ENCODE results near the gene TFCP2.

TFCP2 gene

DNA sequence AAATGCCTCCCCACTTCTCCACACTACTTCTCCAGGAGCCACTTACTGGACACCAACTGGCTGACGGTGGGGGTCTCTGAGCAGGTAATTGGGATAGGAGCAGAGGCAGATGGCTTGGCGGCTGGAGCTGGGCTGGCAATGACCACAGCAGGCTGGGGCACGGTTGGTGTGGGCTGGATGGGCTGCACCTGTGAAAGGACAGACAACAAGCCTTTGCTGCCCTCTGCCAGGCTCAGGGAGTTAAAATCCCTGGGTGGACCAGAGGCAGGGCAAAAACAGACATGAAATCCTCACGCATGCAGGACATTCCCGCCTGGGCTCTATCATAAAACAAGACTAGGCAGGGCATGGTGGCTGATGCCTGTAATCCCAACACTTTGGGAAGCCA lies 19.3 kb upstream of the TFCP2 start (continued):
- no peak for TF ChIP-seq TCF7L2 (IDR thresholded peaks at IDR 0.05; ENCODE audit: borderline replicate concordance, low read depth, low read length)
- TF ChIP-seq, protein P1, sequence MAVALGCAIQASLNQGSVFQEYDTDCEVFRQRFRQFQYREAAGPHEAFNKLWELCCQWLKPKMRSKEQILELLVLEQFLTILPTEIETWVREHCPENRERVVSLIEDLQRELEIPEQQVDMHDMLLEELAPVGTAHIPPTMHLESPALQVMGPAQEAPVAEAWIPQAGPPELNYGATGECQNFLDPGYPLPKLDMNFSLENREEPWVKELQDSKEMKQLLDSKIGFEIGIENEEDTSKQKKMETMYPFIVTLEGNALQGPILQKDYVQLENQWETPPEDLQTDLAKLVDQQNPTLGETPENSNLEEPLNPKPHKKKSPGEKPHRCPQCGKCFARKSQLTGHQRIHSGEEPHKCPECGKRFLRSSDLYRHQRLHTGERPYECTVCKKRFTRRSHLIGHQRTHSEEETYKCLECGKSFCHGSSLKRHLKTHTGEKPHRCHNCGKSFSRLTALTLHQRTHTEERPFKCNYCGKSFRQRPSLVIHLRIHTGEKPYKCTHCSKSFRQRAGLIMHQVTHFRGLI (tag by site-specific recombination; IDR thresholded peaks at IDR 0.05), result no peak
- no peak for TF ChIP-seq GLI2 (tag by site-specific recombination; IDR thresholded peaks at IDR 0.05; ENCODE audit: borderline replicate concordance, low read depth)

DNA sequence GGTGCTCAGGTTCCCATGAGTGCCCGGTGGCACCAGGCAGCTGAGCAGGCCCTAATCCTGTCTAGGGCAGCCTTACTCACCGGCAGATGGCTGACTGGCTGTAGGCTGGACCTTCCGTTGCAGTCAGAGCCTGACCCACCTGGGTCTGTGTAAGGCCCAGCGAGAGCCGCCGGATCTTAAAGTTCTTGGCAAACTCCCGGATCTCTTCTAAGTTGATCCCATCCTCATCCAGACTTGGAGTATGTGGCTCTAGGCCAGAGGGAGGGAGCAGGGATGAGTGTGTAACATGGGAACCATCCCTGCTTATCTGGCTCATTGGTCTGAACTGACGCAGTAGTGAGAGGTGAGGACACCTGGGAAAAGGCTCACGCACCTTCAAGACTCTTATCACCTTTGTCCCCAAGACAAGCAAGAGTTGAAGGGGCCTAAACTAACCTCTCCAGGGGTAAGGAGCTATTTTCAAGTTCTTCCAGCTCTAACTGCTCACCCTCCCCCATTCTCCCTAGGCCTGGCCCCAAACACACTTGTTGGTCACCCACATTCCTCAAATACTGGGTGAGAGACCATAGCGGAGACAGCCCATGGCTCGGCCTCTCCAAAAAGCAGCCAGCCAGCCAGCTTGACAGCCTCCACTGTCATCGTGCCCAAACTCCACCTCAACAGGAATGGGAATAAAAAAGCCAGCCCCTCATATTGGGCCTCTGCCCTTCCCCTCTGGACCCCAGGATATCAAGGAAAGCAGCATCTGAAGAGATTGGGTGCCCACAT lies 18.8 kb upstream of the TFCP2 start:
- no peak overlapping the region for H3K27ac ChIP-seq (ENCODE audit: extremely low read depth, low read depth, low read length)
- ChIA-PET POLR2A (no interaction called here), CTCF (no interaction called here)
- no peaks in the 10 kb centered on the region for H3K9me3 ChIP-seq (ENCODE audit: control insufficient read depth, insufficient read depth, low read depth, low read length)
- TF ChIP-seq ZNF362 (tag by site-specific recombination; IDR thresholded peaks at IDR 0.05) (no peak), ZNF488 (tag by site-specific recombination; IDR thresholded peaks at IDR 0.05) (no peak), HOXA7 (CRISPR knock-in tag; IDR thresholded peaks at IDR 0.05; ENCODE audit: borderline replicate concordance) (no peak), RBAK (tag by site-specific recombination; IDR thresholded peaks at IDR 0.05) (no peak), MYNN (tag by site-specific recombination; IDR thresholded peaks at IDR 0.05; ENCODE audit: borderline replicate concordance) (no peak), ZSCAN30 (tag by site-specific recombination; IDR thresholded peaks at IDR 0.05) (no peak), ZFP69B (tag by site-specific recombination; IDR thresholded peaks at IDR 0.05) (no peak), ZBTB7A (tag by site-specific recombination; IDR thresholded peaks at IDR 0.05; ENCODE audit: low read depth) (no peak), ZNF830 (tag by site-specific recombination; IDR thresholded peaks at IDR 0.05; ENCODE audit: low read depth) (no peak), ZNF341 (tag by site-specific recombination; IDR thresholded peaks at IDR 0.05; ENCODE audit: low read depth) (no peak), KLF10 (tag by site-specific recombination; IDR thresholded peaks at IDR 0.05) (no peak), GLIS1 (tag by site-specific recombination; IDR thresholded peaks at IDR 0.05) (no peak)
- TF ChIP-seq, protein P2, sequence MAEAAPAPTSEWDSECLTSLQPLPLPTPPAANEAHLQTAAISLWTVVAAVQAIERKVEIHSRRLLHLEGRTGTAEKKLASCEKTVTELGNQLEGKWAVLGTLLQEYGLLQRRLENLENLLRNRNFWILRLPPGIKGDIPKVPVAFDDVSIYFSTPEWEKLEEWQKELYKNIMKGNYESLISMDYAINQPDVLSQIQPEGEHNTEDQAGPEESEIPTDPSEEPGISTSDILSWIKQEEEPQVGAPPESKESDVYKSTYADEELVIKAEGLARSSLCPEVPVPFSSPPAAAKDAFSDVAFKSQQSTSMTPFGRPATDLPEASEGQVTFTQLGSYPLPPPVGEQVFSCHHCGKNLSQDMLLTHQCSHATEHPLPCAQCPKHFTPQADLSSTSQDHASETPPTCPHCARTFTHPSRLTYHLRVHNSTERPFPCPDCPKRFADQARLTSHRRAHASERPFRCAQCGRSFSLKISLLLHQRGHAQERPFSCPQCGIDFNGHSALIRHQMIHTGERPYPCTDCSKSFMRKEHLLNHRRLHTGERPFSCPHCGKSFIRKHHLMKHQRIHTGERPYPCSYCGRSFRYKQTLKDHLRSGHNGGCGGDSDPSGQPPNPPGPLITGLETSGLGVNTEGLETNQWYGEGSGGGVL (tag by site-specific recombination; IDR thresholded peaks at IDR 0.05), result no peak
- H3K4me3 ChIP-seq (ENCODE audit: low read depth, low read length), result no peak overlapping the region
- H3K4me1 ChIP-seq (ENCODE audit: control insufficient read depth, insufficient read depth, low read length), result no peaks in the 10 kb centered on the region
- peaks cover 0 to 19% of the 10 kb centered on the region in 2 experiments; a peak in 2 of 3 replicates for H3K36me3 ChIP-seq (ENCODE audit: control insufficient read depth in 2 of 2, insufficient read depth in 1 of 2, low read length in 2 of 2)

DNA sequence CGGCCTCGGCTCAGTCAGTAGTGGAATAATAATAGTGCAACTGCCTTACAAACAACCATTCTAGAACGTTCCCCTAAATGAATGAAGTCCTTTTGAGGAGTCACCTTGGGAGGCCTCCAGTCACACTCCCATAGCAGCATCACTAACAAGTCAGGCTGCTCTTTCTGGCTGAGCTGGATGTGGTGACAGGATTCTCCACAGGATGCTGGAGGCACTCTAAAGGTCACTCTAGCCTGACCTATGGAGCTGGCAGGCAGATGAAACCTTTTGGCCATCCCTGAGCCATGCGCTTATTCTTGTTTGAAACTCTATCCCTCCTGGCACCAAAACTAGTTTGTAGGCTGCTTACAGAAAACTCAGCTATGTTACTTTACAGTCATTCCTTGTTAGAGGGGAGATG lies 17.9 kb upstream of the TFCP2 start:
- Histone ChIP-seq H3K9me3 (ENCODE audit: control insufficient read depth, insufficient read depth, low read depth, low read length) (no peaks in the 10 kb centered on the region), H3K4me3 (ENCODE audit: low read depth, low read length) (no peak overlapping the region), H3K27ac (ENCODE audit: extremely low read depth, low read depth, low read length) (no peak overlapping the region), H3K36me3 (ENCODE audit: control insufficient read depth in 2 of 2, insufficient read depth in 1 of 2, low read length in 2 of 2) (peaks cover 0 to 19% of the 10 kb centered on the region in 2 experiments; a peak in 2 of 3 replicates), H3K4me1 (ENCODE audit: control insufficient read depth, insufficient read depth, low read length) (no peaks in the 10 kb centered on the region)
- CTCF ChIA-PET, result no interaction called here
- POLR2A ChIA-PET, result no interaction called here
- no peak for TF ChIP-seq ZFP69B (tag by site-specific recombination; IDR thresholded peaks at IDR 0.05)
- no peak for TF ChIP-seq OSR2 (tag by site-specific recombination; IDR thresholded peaks at IDR 0.05)
- TF ChIP-seq ZNF707 (tag by site-specific recombination; IDR thresholded peaks at IDR 0.05), result no peak
- no peak for TF ChIP-seq ZNF514 (tag by site-specific recombination; IDR thresholded peaks at IDR 0.05)
- no peak for TF ChIP-seq ZNF660 (tag by site-specific recombination; IDR thresholded peaks at IDR 0.05)
- TF ChIP-seq ZNF510 (tag by site-specific recombination; IDR thresholded peaks at IDR 0.05; ENCODE audit: insufficient replicate concordance), result no peak
- TF ChIP-seq, protein P3, sequence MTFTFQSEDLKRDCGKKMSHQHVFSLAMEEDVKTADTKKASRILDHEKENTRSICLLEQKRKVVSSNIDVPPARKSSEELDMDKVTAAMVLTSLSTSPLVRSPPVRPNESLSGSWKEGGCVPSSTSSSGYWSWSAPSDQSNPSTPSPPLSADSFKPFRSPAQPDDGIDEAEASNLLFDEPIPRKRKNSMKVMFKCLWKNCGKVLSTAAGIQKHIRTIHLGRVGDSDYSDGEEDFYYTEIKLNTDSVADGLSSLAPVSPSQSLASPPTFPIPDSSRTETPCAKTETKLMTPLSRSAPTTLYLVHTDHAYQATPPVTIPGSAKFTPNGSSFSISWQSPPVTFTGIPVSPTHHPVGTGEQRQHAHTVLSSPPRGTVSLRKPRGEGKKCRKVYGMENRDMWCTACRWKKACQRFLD (tag by site-specific recombination; IDR thresholded peaks at IDR 0.05), result no peak
- no peak for TF ChIP-seq ATF2 (tag by site-specific recombination; IDR thresholded peaks at IDR 0.05; ENCODE audit: low read depth)
